NCI-H1930 (cell line): ENCODE measurements around the gene DYSF.

ENCODE experiments used
- DNase-seq, 2 experiments: peaks; one replicate each; lab custom pipeline; 2025; lab: John Stamatoyannopoulos, UW

Gene DYSF

DNA sequence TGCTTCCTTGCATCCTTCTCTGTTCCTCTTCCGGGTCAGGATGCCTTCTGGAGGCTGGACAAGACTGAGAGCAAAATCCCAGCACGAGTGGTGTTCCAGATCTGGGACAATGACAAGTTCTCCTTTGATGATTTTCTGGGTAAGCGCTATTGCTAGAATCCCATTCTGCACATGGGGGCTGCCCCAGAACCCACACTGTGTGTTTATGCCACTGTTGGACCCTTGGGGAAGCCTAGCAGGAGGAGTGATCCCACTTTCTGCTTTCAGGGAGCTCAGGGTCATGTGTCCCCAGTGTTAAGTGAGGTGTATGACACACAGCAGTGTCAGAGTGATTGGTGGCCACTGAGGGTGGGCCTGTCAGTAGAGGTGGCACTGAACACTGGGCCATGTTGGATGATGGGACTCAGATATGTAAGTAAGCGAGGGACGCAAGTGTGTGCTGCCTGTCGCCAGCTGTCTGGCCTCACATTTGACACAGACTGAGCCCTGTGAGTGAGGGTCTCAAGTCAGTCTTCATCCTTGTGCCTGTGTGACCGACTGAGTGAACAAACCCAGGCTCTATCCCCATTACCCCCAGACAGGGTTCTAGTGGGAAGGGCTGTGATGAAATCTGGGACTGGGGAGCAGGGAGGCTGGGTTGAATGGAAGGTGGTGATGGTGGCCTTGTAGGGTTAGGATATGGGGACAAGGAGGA lies 220.9 kb downstream of the DYSF start:
- no peak for DNase-seq

DNA sequence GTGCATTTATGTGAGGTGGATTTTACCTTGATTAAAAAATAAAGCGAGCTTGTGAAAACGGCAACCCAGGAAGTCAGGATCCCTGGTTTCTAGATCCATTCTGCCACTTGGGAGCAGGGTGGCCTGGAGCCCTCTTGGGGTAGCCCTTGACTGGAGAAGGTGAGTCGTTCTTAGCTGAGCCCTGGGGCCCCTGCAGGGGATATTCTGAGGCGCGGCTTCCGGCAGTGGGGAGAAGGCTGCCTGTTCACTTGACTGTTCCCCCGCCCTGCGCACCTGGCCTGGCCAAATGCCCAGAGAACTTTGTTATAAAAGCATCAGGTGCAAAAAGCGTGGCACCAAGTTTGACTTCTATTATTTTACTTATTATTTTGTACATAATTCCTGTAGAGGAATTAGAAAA lies 221.9 kb downstream of the DYSF start:
- DNase-seq: no peak

DNA sequence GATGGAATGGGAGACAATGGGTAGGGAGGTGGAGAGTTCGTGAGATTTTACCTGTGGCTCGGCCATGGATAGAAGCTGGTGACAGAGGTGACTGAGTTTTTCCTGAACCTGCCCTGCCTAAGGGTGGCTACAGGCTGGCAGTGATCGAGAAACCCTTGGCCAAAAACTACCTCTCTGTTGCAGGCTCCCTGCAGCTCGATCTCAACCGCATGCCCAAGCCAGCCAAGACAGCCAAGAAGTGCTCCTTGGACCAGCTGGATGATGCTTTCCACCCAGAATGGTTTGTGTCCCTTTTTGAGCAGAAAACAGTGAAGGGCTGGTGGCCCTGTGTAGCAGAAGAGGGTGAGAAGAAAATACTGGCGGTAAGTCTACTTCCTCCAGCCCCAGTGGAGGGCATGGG lies 225.5 kb downstream of the DYSF start:
- DNase-seq: no peak

DNA sequence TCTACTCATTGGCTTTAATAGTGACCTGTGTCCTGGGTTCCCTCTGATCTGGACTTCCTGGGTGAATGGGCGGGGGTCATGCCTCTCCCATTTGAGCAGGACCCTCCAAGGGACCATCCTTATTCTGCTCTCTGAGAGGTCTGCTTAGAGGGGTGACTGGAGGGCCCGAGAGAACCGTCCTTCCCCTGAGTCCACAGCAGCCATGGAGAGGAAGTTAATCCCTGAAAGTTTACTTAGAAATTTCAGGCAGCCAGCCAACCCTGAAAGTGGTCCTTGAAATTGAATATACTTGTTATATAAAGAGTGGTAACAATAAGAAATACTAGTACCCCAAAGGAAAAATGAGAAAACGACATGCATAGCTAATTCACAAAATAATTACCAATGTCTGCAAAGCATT lies 226.1 kb downstream of the DYSF start:
- DNase-seq: no peak

DNA sequence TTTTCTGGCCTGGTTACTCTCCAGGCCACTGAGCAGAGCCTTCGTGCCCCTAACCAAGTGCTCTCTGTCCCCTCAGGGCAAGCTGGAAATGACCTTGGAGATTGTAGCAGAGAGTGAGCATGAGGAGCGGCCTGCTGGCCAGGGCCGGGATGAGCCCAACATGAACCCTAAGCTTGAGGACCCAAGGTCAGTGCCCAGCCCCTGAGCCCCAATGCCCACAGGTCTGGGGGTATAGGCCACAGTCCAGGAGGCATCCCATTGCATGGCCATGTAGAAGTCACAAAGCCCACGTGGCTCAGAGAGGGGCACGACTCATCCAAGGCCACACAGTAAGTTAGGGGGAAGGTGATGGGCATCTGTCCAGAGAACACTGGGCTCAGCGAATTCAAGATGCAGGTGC lies 227.6 kb downstream of the DYSF start:
- no peak for DNase-seq

- no peak for DNase-seq
Observed at GRCh38 chr2:71681626-71682025, 228.3 kb downstream of the DYSF start.

- DNase-seq: no peak
Observed at GRCh38 chr2:71682341-71682740, 229.0 kb downstream of the DYSF start.

GRCh38 chr2:71683070-71683469 lies 229.7 kb downstream of the DYSF start:
- no peak for DNase-seq

DNA sequence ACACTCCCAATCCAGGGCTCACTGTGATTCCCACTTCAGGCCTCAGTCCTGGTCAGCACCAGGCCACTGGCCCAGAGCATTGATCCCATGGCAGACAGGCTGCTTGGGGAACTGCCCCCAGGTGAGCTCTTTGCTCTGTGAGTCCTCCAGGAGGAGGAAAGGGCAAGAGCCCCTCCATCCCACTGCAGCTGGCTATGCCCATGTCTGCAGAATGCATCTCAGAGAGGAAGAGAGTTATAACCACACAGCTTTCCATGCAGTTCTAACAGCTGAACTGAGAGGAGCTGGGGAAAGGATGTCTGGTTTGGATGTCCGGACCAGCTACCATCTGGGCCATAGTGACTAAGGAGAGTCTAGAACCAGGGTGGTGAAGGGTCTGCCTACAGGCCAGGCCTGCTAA lies 230.3 kb downstream of the DYSF start:
- no peak for DNase-seq

DNA sequence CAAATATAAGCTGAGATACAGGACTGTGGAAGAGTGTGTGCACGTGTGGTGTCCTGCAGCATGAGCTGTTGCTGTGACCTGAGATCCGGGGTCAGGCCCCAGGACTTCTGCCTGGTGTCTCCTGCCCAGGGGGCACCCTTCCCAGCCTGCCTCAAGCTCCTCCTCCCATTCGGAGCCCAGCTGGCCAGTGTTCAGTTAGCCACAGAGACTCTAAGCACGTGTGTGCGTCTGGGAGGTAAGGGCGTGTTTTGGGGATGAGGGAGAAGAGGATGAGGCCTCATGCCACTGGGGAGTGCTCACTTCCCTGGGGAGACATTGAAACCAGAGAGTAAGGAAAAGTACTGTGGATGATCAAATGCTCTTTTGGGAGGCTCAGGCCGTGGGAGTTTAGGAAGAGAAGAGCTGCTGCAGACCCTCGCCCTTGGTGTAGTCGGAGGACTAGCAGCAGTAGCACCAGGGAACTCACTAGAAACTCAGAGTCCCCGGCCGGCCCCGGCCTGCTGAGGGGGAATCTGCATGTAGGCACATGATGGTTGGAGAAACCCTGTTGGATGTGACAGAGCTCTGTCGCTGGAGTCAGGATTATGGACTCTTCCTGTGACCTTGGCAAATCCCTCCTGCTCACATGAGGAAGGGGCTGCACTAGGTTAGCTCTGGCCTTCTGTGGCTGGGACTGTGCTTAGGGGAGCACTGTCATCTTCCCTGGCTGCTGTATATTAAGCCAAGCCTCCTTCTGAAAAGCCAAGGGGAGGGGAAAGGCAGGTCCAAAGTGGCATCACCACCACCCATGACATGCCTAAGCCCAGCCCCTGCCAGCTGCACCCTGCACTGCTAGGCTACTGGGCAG lies 231.1 kb downstream of the DYSF start:
- no peak for DNase-seq

DNA sequence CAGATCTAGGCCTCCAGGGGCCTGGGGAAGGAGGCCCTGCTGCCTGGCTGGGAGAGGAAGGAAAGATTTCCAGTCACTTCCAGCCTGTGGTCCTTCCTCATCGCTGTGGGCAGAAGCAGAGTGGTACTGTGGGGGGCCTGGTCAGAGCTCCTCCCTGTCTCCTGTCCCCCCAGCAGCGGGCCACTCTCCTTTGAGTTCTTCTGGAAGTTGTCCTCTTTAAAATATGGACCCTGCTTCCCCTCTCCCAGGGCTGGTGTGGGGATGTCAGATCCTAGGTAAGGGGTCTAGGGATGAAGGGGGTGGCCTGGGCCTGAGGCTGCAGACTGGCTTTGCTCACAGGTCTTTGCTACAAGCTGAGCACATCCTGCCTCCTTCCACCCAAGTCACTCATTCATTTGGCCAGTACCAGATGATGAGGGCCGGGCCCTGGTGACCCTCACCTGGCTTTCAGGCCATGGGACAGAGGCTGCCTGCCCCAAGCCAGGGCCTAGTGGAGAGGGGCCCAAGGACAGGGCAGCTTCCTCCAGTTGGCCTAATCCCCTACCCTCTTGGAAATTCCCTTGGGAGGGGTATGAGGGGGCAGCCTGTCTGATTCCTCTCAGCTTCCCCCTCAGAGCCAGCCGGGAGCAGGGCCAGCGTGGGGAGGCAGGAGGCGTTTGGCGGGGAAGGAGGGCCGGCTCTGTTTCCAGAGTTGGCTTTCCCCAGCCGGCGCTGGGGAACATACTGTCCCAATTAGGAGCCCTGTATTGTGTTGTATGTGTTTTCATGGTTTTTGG lies 231.9 kb downstream of the DYSF start:
- DNase-seq: no peak

GRCh38 chr2:71685941-71686611 lies 232.7 kb downstream of the DYSF start:
- no peak for DNase-seq

DNA sequence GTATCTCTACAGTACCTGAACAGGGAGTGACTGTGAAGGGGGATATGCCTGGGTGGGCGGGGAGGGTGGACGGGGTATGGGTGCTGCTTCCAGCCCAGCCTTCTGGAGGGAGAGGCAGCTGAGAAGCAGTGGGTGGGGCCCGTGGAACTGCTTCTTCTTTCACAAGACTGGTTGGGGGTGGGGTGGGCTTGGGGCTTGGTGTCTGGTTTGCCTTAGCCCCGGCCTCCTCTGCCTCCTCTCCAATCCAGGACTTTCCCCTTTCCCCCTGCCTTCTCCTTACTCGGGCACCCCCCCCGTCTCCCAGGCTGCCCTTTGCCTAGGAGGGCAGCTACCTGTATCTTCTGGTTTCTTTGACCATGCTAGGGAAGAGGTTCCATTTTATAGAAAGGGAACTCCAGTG lies 233.4 kb downstream of the DYSF start:
- no peak for DNase-seq

- DNase-seq: no peak
Observed at GRCh38 chr2:71687412-71687811, 234.1 kb downstream of the DYSF start.

DNA sequence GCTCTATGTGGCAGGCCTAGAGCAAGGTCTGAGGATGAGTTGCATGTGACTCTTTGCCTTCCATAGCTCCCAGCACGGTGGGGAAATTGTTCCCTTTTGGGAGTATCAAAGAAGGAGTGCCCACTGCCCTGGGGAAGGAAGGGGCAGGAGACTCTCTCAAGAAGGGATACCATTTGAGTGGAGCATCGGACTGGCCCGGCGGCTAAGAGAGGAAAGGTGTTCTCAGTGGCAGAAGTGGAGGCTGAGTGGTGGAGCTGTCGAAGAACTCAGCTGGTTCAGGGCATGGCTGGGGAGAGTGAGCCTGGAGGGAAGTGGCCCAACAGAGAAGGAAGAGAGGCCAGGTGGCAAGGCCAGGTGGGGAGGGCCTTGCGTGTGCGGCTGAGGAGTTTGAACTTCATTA lies 235.2 kb downstream of the DYSF start:
- DNase-seq: no peak

DNA sequence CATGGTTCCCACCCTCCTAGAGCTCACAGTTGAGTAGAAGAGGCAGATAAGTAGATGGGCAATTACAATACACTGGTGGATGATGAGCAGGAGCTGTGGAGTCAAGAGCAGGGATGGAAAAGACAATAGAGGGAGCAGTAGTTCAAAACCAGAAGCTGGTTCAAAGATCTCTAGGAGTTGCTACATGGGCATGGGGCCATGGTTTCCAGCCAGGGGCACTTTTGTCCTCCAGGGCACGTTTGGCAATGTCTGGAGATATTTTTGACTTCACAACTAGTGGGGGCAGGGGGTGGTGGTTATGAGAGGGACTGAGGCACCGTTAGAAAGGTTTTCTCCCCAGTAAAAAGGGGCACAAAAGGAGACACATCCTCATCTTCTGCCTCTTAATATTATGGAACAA lies 236.0 kb downstream of the DYSF start:
- no peak for DNase-seq

GRCh38 chr2:71689968-71690834 lies 236.8 kb downstream of the DYSF start:
- no peak for DNase-seq

GRCh38 chr2:71690876-71691475 lies 237.6 kb downstream of the DYSF start:
- no peak for DNase-seq

DNA sequence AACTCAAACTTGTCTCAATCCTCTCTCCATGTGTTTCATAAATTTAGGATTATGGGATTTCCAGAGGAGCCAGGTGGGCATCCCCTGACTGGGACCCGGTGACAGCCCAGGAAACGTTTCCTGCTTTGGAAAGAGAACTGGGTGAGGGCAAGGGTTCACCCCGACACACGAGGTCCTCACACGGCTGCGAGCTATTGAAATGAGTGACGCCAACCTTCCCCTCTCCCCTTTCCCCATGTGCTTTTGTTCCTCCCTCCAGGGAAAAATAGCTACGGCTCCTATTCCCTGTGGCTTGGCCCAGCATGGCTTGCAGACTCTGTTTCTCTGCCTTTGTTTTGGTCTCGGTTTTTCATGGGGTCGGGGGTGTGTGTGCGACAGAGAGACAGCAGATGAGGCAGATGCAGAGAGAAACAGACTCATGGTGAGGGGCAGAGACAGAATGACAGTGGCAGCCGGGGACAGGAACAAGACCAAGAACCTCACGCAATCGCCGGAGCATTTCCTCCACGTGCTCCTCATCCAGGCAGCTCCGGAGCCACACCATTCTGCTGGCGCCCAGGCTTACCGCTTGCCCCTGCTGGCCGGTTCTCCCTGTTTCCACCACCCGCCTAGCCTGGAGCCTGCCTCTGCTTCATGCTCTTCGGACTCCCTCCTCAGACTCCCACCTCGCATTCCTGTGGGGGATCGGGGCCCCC lies 238.5 kb downstream of the DYSF start:
- DNase-seq: no peak

DNA sequence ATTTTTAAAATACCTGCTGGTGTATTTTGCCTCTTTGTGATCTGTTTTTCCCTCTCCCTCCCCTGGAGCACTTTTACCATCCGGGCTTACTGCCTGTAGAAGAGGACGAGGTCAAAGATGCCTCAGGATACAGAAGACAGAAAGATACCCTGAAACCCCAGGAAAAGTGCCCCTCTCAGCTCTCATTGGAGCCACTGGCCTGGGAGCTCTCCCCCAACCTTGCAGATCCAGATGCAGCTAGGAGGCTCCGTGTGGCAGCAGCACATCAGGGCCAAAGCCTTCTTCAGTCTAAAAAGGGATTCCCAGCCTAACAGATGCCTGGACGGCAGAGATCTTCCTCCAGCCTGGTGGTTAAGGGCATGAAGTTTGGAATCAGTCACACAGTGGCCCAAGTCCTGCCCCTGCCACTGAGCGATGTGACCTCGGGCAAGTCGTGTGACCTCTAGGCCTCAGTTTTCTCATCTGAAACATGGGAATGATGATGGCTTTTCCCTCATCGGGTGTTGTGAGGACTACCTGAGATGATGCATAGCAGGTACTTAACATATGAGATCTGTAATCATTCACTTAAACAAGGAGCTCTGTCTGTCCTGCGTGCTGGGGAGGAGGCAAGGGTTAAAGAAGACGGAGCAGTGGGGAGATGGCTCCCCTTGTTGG lies 239.4 kb downstream of the DYSF start:
- DNase-seq: no peak
